ENCODE data around the gene CPS1.

CPS1 gene

DNA sequence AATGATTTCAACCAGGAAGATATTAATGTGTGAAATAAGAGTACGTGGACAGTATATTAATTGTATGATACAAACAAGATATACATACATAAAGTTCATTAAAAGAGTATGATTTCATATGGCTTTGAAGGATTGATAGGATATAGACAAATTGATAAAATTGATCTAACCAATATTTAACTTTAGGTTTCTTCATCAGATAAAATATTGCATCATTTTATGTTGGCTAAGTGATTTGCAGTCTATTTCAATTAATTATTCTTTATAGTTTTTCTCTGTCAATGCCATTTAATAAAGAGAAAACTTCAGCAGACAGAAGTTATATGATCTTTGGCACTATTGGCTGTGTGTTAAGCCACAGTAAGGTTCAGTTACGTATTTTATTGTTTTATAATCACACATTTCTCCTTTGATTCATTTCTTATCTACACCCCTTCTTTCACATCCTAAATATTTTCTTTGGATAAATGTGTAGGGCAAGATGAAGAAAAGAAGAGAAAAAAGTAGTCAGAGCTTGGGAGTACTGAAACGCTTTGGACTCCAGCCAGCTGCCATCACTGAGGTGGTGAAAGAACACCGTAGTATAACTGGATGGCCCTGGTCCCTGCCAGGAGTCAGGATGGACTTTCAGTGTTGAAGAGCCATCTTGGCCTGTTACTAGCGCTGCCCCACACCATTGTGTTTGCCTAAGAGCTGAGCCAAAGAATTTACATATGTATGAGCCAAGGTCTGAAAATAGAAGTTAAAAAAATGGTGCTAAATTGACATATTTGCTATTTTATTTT lies 9.8 kb upstream of the CPS1 start:
- Histone ChIP-seq H3K9me3 (ENCODE audit: control insufficient read depth in 2 of 2, low read length in 2 of 2) (no peaks in the 10 kb centered on the region), H3K9ac (ENCODE audit: low read length in 2 of 2) (no peak overlapping the region), H3K4me3 (ENCODE audit: low read length in 2 of 2) (no peak overlapping the region), H3K4me1 (ENCODE audit: control insufficient read depth, insufficient read depth, low read length) (no peaks in the 10 kb centered on the region), H3K27me3 (ENCODE audit: control insufficient read depth in 1 of 2, insufficient read depth in 2 of 2, low read length in 2 of 2) (no peaks in the 10 kb centered on the region), H3K36me3 (ENCODE audit: control insufficient read depth in 2 of 2, insufficient read depth in 2 of 2, low read length in 2 of 2) (no peaks in the 10 kb centered on the region), H3K27ac (ENCODE audit: low read length) (no peak overlapping the region)

DNA sequence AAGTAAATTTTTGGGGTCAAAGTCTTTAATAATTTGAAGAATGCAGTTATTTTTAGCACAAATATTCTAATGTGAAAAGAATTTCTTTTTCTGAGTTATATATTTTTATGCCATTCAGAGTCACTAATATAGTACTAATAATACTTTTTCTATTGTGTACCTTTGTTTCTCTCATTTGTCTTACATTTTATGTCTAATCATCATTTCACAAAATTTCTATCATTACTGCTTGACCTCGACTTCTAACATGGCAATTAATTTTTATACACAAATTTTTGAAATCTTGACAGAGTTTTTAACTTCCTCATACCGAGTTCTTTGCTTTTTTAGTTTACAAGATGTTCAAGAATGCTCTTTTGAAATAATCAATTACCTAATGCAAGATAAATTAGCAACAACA lies 8.4 kb upstream of the CPS1 start:
- Histone ChIP-seq H3K27ac (ENCODE audit: low read length) (no peak overlapping the region), H3K9me3 (ENCODE audit: control insufficient read depth in 2 of 2, low read length in 2 of 2) (no peaks in the 10 kb centered on the region), H3K9ac (ENCODE audit: low read length in 2 of 2) (no peak overlapping the region), H3K36me3 (ENCODE audit: control insufficient read depth in 2 of 2, insufficient read depth in 2 of 2, low read length in 2 of 2) (no peaks in the 10 kb centered on the region), H3K4me1 (ENCODE audit: control insufficient read depth, insufficient read depth, low read length) (no peaks in the 10 kb centered on the region), H3K4me3 (ENCODE audit: low read length in 2 of 2) (no peak overlapping the region), H3K27me3 (ENCODE audit: control insufficient read depth in 1 of 2, insufficient read depth in 2 of 2, low read length in 2 of 2) (no peaks in the 10 kb centered on the region)

DNA sequence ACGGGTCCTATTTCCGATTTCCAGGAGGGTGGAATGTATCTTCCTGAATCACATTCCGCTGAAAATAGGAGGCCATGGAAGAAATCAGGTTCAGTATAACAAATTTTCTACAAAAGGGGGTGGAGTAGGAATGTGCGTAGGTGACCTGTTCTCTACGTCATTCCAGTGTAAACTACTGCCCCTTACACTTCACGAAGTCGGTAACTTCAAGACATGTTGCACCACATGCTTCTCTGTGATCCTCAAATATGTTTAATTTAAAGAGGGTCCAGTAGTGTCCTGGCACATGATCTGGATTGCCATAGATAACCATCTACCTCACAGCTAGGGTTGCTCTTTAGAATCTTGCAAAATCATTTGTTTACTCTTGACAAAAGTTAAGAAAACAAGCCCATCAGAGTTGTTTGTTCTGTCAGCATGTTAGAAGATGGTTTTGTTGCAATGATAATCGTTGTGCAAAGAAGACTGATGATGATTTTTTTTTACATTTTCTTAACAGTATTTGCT lies 7.5 kb upstream of the CPS1 start:
- Histone ChIP-seq H3K27ac (ENCODE audit: low read length) (no peak overlapping the region), H3K36me3 (ENCODE audit: control insufficient read depth in 2 of 2, insufficient read depth in 2 of 2, low read length in 2 of 2) (no peaks in the 10 kb centered on the region), H3K9ac (ENCODE audit: low read length in 2 of 2) (no peak overlapping the region), H3K27me3 (ENCODE audit: control insufficient read depth in 1 of 2, insufficient read depth in 2 of 2, low read length in 2 of 2) (no peaks in the 10 kb centered on the region), H3K4me1 (ENCODE audit: control insufficient read depth, insufficient read depth, low read length) (no peaks in the 10 kb centered on the region), H3K9me3 (ENCODE audit: control insufficient read depth in 2 of 2, low read length in 2 of 2) (no peaks in the 10 kb centered on the region), H3K4me3 (ENCODE audit: low read length in 2 of 2) (no peak overlapping the region)

DNA sequence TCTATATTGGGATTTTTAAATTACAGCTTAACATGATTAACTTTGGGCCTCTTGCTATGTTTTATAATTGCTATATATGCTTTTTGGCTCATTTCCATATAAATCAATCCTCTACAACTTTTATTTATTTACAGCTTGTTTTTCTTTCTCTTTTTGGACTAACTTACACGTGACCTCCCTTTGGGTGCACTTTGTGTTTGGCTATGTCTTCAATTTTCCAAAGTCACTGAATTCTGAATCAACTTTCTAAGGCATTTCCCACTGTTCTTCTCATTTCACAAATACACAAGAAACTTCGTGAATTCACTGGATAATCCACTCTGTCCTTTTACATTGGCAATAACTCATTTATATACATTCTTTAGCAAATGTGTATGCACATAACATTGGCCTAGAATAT lies 5.4 kb upstream of the CPS1 start:
- no peak overlapping the region for H3K27ac ChIP-seq (ENCODE audit: low read length)
- no peak overlapping the region for H3K4me3 ChIP-seq (ENCODE audit: low read length in 2 of 2)
- no peaks in the 10 kb centered on the region for H3K4me1 ChIP-seq (ENCODE audit: control insufficient read depth, insufficient read depth, low read length)

DNA sequence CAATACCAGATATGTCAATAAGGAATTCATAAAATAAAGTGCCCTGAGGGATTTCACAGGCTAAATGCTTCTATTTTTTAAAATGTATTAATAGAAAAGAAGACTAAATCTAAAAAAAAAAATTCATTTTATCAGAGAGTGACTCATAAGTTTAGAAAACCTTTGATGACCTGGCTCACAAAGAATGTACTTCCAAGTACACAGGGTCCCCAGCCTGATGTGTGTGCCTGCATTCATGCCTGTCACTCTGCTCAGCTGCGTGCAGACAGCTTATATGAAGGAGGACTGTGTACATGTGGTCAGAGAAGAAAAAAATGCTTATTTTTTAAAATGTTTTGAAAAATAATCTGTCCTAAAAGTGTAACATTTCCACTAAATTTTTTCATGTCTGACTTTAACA lies 3.0 kb upstream of the CPS1 start:
- H3K9ac ChIP-seq (ENCODE audit: low read length in 2 of 2): no peak overlapping the region
- no peak overlapping the region for H3K27ac ChIP-seq (ENCODE audit: low read length)
- H3K36me3 ChIP-seq (ENCODE audit: control insufficient read depth in 2 of 2, insufficient read depth in 2 of 2, low read length in 2 of 2): no peaks in the 10 kb centered on the region
- H3K4me3 ChIP-seq (ENCODE audit: low read length in 2 of 2): no peak overlapping the region
- no peaks in the 10 kb centered on the region for H3K4me1 ChIP-seq (ENCODE audit: control insufficient read depth, insufficient read depth, low read length)
- H3K9me3 ChIP-seq (ENCODE audit: control insufficient read depth in 2 of 2, low read length in 2 of 2): no peaks in the 10 kb centered on the region
- H3K27me3 ChIP-seq (ENCODE audit: control insufficient read depth in 1 of 2, insufficient read depth in 2 of 2, low read length in 2 of 2): no peaks in the 10 kb centered on the region

More for the DNA sequence above, 5.4 kb upstream of the CPS1 start:
- Histone ChIP-seq H3K9me3 (ENCODE audit: control insufficient read depth in 2 of 2, low read length in 2 of 2) (no peaks in the 10 kb centered on the region), H3K9ac (ENCODE audit: low read length in 2 of 2) (no peak overlapping the region), H3K36me3 (ENCODE audit: control insufficient read depth in 2 of 2, insufficient read depth in 2 of 2, low read length in 2 of 2) (no peaks in the 10 kb centered on the region), H3K27me3 (ENCODE audit: control insufficient read depth in 1 of 2, insufficient read depth in 2 of 2, low read length in 2 of 2) (no peaks in the 10 kb centered on the region)

DNA sequence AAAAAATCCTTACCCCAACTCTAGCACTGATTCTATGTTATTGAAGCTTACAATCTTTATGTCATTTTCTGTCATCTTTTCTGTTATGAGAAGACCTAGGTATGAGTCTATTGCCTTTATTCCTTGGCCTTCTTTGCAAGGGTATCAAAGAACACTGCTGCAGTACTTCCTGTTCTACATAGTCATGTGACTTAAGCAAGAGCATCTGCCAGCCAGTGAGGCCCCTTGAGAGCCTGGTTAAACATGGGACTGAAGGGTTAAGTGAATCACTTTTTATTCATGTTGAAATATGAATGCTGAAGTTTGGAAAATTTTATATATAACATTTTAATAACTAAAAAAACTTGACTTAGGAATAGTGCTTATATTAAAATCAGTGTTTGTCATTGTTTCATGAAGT lies 844 bp upstream of the CPS1 start:
- Histone ChIP-seq H3K4me1 (ENCODE audit: control insufficient read depth, insufficient read depth, low read length) (no peaks in the 10 kb centered on the region), H3K36me3 (ENCODE audit: control insufficient read depth in 2 of 2, insufficient read depth in 2 of 2, low read length in 2 of 2) (no peaks in the 10 kb centered on the region), H3K9ac (ENCODE audit: low read length in 2 of 2) (no peak overlapping the region), H3K27ac (ENCODE audit: low read length) (no peak overlapping the region), H3K4me3 (ENCODE audit: low read length in 2 of 2) (no peak overlapping the region), H3K27me3 (ENCODE audit: control insufficient read depth in 1 of 2, insufficient read depth in 2 of 2, low read length in 2 of 2) (no peaks in the 10 kb centered on the region), H3K9me3 (ENCODE audit: control insufficient read depth in 2 of 2, low read length in 2 of 2) (no peaks in the 10 kb centered on the region)

DNA sequence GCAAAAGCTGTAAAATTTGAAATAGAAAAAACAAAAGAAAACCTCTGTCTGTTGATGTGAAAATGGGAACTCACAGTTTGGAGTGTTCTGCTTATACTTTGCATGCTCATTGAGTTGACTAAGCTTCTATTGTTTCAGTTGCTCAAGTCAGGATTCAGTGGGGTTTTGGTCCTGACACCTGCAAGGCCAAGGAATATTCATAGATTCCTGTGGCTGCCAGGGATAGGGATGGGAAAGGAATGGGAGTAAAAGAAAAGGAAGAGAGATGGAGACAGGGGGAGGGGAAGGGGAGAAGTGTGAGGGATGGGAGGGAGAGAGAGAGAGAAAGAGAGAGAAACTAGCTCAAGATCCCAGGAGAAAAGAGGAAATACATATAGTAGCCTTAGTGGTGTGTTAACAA lies 1.3 kb downstream of the CPS1 start:
- Histone ChIP-seq H3K36me3 (ENCODE audit: control insufficient read depth in 2 of 2, insufficient read depth in 2 of 2, low read length in 2 of 2) (no peaks in the 10 kb centered on the region), H3K4me3 (ENCODE audit: low read length in 2 of 2) (no peak overlapping the region), H3K9ac (ENCODE audit: low read length in 2 of 2) (no peak overlapping the region), H3K27ac (ENCODE audit: low read length) (no peak overlapping the region), H3K9me3 (ENCODE audit: control insufficient read depth in 2 of 2, low read length in 2 of 2) (no peaks in the 10 kb centered on the region), H3K4me1 (ENCODE audit: control insufficient read depth, insufficient read depth, low read length) (no peaks in the 10 kb centered on the region), H3K27me3 (ENCODE audit: control insufficient read depth in 1 of 2, insufficient read depth in 2 of 2, low read length in 2 of 2) (no peaks in the 10 kb centered on the region)

DNA sequence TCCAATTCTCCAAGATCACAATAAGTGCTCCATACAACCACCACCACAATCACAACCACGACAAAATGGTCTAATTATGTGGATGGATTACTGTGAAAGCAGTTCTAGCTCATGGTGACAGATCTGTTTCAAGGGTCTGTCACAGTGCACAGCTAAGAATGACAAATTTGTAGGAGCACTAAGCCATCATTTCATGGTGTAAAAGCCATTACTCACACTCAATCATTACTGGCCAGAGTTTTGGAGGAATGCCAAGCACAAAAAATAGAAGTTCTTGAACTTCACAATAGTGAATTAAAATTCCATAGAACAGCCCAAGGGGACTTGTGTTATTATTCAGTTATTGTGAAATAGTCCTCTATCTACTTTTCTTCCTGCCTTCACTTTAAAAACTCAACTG lies 2.3 kb downstream of the CPS1 start:
- H3K36me3 ChIP-seq (ENCODE audit: control insufficient read depth in 2 of 2, insufficient read depth in 2 of 2, low read length in 2 of 2): no peaks in the 10 kb centered on the region
- H3K4me1 ChIP-seq (ENCODE audit: control insufficient read depth, insufficient read depth, low read length): no peaks in the 10 kb centered on the region
- no peaks in the 10 kb centered on the region for H3K27me3 ChIP-seq (ENCODE audit: control insufficient read depth in 1 of 2, insufficient read depth in 2 of 2, low read length in 2 of 2)
- no peak overlapping the region for H3K9ac ChIP-seq (ENCODE audit: low read length in 2 of 2)
- H3K27ac ChIP-seq (ENCODE audit: low read length): no peak overlapping the region
- H3K9me3 ChIP-seq (ENCODE audit: control insufficient read depth in 2 of 2, low read length in 2 of 2): no peaks in the 10 kb centered on the region
- no peak overlapping the region for H3K4me3 ChIP-seq (ENCODE audit: low read length in 2 of 2)

DNA sequence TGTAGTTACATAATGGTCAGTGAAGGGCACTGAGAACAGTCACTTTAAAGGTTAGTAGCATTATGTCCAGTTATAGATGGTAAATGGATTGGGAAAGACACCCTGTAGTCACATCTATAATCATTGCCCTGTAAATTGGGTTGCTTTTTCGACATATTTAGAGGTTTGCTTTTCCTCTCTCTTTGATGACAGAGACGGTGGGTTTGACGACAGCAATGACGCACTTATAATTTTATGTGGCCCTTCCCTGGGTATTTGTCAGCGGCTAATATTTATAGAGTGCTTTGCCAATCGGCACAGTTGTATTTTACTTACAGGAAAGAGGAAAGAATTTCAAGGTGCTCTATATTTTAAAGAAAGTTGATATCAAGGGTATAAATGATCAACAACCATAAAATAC lies 2.8 kb downstream of the CPS1 start:
- Histone ChIP-seq H3K27me3 (ENCODE audit: control insufficient read depth in 1 of 2, insufficient read depth in 2 of 2, low read length in 2 of 2) (no peaks in the 10 kb centered on the region), H3K9me3 (ENCODE audit: control insufficient read depth in 2 of 2, low read length in 2 of 2) (no peaks in the 10 kb centered on the region), H3K36me3 (ENCODE audit: control insufficient read depth in 2 of 2, insufficient read depth in 2 of 2, low read length in 2 of 2) (no peaks in the 10 kb centered on the region), H3K4me1 (ENCODE audit: control insufficient read depth, insufficient read depth, low read length) (no peaks in the 10 kb centered on the region), H3K27ac (ENCODE audit: low read length) (no peak overlapping the region), H3K4me3 (ENCODE audit: low read length in 2 of 2) (no peak overlapping the region), H3K9ac (ENCODE audit: low read length in 2 of 2) (no peak overlapping the region)

DNA sequence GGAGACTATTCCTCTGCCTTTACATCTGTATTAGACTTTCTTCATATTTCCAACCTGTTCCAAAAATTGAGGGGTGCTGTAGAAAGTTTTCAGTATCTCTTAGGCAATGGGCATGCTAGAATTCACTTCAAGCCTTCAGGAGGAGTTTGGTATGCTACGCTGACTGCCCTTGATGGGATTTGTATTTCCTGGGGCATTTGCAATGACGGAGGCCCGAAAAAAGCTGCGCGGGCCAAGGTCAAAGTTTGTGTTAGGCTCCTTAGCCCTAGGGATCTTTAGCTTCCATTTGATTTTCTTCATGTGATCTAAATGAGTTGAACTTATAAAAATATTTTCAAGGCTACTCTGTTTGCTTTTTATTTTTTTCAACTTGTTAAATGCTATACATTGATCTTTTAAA lies 5.1 kb downstream of the CPS1 start:
- no peak overlapping the region for H3K9ac ChIP-seq (ENCODE audit: low read length in 2 of 2)
- H3K27ac ChIP-seq (ENCODE audit: low read length): no peak overlapping the region
- no peaks in the 10 kb centered on the region for H3K4me1 ChIP-seq (ENCODE audit: control insufficient read depth, insufficient read depth, low read length)

DNA sequence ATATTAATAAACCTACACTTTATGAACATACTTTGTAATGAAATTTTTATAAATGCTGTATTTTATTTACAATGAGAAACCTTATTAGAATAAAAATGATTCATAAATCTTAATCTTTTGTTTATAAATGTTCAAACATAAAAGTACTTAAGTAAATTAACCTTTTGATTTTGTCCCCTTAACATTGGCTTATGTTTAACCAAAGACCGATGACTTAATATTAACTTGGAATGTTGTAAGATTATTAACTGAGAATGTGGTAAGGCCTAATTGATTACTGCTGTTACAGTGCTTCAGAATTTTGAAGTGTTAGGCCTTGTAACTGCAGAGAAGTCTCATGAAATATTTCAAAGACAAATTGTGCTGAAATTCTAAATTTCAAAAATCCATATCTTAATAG lies 5.7 kb downstream of the CPS1 start:
- Histone ChIP-seq H3K27me3 (ENCODE audit: control insufficient read depth in 1 of 2, insufficient read depth in 2 of 2, low read length in 2 of 2) (no peaks in the 10 kb centered on the region), H3K27ac (ENCODE audit: low read length) (no peak overlapping the region)

More for the DNA sequence above, 5.1 kb downstream of the CPS1 start:
- Histone ChIP-seq H3K9me3 (ENCODE audit: control insufficient read depth in 2 of 2, low read length in 2 of 2) (no peaks in the 10 kb centered on the region), H3K36me3 (ENCODE audit: control insufficient read depth in 2 of 2, insufficient read depth in 2 of 2, low read length in 2 of 2) (no peaks in the 10 kb centered on the region), H3K27me3 (ENCODE audit: control insufficient read depth in 1 of 2, insufficient read depth in 2 of 2, low read length in 2 of 2) (no peaks in the 10 kb centered on the region), H3K4me3 (ENCODE audit: low read length in 2 of 2) (no peak overlapping the region)

More for the DNA sequence above, 5.7 kb downstream of the CPS1 start:
- H3K9me3 ChIP-seq (ENCODE audit: control insufficient read depth in 2 of 2, low read length in 2 of 2): no peaks in the 10 kb centered on the region
- H3K36me3 ChIP-seq (ENCODE audit: control insufficient read depth in 2 of 2, insufficient read depth in 2 of 2, low read length in 2 of 2): no peaks in the 10 kb centered on the region
- H3K4me1 ChIP-seq (ENCODE audit: control insufficient read depth, insufficient read depth, low read length): no peaks in the 10 kb centered on the region
- H3K4me3 ChIP-seq (ENCODE audit: low read length in 2 of 2): no peak overlapping the region
- no peak overlapping the region for H3K9ac ChIP-seq (ENCODE audit: low read length in 2 of 2)

Measured in stomach smooth muscle (tissue), 2 donors.